GM19463 (cell line): Measurements from ENCODE around the gene SHC1.

Source experiments
- ATAC-seq: cut with Tn5 transposase; IDR thresholded peaks from one replicate; pipeline ENCODE4 v1.9.1; 2021; ENCODE audit warnings: mild to moderate bottlenecking, moderate library complexity; ENCODE audit not compliant: unreplicated experiment

SHC1 gene

DNA sequence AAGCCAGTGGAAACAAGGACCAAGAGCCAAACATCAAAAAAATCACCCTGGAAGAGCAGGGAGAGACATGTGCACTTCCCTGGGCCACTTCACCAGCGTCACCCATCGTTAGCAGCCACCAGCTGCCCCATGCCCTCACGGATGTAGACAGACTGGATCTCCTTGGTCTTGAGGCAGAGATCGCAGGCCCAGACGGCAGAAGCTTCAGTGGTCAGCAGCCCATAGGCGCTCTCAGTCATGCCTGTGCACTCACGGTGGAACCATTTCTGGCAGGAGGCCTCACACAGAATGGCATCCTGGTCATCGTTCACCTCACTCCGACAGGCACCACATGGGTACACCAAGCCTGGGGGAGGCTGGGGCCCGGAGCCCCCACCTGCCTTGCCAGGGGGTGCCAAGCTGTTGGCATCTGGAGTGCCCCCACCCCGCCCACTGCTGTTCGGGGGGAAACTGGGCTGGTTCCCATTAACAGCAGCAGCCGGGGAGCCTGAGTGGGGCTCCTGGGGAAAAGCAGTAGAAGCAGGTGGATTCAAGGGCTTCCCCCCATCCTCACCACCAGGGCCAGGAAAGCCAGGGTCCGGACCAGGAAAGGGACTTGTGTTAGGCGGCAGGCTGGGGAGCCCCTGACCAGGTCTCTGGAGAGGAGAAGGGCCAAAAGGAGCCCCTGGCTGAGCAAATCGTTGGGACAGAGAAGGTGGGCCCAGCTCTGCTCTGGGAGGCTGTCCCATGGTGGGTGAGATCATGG, 11.7 kb downstream of the SHC1 start:
- ATAC-seq, result no peak

DNA sequence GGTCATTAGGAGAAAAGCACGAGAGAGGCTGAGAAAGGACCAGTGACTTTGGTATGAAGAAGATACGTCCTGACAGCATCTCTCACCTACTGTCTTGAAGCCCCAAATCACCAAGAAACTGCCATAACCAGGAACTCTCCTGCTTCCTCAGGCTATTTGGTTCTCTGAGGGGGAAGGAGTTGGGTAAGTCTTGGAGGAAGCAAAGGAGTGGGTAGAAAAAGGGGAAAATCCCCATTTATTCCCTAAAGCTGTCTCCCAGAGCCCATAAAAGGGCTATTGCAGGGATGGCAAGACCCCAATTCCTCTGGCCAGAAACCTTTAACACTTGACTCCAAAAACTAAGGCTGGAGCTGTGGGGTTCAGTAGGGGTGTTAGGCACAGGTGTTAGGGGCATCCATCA, 12.5 kb downstream of the SHC1 start:
- no peak for ATAC-seq

DNA sequence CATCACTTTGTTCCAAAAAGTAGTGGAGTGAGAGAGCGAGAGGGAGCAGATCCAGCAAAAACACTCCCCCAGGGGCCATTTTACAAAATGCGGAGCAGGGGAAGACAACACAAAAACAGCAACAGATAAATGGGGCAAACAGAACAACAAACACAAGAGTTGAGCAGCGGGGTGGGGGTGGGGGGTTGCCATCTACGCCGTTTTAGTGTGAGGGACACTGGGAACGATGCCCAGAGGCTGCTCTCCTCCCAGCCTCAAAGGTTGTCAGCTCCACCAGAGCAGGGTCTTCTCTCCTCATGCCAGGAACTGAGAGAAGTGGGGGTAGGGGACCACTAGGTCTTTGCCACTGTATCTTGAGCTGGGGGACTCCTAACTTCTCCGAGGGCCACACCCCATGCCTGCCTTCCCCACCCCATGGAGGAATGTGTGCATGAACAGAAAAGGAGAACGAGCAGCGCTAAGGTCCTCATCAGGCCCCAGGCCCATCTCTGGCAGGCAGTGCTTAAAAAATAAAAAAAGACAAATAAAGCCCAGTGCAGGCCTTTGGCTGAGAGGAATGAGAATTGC, 13.4 kb downstream of the SHC1 start:
- no peak for ATAC-seq

DNA sequence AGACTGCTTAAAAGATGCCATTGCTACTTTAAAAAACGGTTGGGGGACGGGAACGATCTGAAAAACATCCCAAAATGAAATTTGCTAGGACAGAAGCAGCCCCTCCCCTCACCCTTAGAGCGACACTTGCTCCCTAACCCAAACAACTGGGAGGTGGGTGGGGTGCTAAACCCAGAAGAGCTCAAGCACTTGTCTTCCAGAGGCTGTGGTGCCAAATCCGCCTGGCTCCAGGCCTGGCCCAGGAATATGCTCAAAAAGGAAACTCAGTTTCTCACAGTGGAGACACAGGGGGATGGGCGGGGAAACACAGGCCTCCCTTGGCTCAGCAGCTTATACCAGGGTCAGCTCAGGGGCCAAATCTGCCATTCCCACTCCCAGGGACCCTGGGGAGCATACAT, 14.0 kb downstream of the SHC1 start:
- ATAC-seq, result no peak

DNA sequence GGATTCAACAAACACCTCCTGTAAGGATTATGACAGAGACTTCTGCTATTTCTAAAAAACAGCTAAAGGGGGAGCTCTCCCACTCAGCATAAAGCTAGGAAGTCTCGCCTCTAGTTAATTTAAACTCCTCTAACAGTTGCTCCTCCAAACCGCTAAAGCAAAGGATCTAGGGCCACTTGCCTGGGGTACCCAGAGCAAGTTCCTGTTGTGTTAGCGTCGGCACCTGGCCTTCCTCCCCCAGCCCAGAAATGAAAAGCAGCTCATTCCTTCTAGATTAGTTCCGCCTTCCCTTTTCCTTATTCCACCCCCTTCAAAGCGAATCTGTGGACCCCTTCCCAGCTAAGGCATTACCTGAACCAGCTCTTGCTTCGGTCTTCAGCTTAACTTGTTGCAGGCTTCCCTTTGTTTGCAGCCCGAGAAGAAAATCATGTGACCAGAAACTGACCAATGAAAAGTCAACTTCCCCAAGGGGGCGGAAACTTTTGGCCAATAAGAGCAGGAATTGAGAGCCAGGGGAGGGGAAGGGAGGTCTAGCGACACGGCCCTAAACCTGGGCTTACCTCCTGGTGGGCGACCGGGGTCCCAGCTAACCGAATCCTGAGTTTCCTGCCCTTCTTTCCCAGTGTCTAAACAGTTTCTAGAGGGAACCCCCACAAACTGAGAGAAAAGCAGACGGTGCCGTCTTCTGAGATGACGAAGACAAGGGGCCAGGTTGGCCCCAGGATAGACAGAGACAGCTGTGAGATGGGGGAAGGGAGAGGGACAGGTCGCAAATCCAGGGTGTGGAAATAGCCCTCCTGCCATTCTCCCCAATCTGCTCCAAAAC, 14.6 kb downstream of the SHC1 start, which contains the start of gene PBXIP1:
Gene PBXIP1 (minus strand): TSS at position 382 of the 826 bp plus-strand sequence. CDS start 2,378 bp downstream, outside the sequence.
- peak; percentile 64 for ATAC-seq

- ATAC-seq, result peak; percentile 75
These were observed 15.4 kb downstream of the SHC1 start for GRCh38 chr1:154955039-154955717.

DNA sequence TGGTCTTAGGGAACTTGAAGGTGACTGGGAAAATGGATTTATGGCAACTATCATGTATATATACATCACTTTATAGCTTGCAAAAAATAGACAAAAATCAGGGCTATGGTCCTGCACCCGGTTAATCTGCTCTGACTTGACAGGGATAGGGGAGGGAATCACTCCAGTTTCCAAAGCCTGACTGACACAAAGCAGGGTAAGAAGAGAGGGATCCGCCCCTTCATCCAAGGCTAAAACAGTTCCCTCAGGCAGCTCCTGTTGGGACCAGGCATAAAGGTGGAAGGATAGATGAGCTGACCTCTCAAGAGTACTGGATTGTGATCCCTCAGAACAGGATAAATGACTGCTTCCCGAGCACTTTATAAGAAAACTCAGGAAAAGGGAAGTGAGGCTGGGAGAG, 16.0 kb downstream of the SHC1 start:
- ATAC-seq, result no peak

GRCh38 chr1:154953611-154954038, 16.9 kb downstream of the SHC1 start:
- ATAC-seq, result no peak

DNA sequence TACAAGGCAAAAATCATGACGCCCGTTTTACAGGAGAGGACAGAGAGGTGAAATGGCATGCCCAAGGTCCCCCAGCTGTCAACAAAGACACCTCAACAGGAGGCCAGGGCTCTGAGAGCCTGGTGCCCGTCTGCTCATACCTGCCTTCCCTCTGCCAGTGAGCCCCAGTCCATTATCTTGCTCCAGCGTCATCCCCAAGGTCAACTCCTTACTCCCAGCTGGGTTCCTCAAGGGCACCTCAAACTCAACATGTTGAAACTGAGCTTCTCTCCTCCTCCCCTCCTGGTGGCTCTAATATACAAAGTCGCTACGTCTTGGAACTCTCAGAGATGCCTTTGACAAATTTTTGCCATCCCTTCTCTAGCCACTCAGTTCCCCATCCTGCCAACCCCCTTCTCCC, 17.9 kb downstream of the SHC1 start:
- no peak for ATAC-seq

DNA sequence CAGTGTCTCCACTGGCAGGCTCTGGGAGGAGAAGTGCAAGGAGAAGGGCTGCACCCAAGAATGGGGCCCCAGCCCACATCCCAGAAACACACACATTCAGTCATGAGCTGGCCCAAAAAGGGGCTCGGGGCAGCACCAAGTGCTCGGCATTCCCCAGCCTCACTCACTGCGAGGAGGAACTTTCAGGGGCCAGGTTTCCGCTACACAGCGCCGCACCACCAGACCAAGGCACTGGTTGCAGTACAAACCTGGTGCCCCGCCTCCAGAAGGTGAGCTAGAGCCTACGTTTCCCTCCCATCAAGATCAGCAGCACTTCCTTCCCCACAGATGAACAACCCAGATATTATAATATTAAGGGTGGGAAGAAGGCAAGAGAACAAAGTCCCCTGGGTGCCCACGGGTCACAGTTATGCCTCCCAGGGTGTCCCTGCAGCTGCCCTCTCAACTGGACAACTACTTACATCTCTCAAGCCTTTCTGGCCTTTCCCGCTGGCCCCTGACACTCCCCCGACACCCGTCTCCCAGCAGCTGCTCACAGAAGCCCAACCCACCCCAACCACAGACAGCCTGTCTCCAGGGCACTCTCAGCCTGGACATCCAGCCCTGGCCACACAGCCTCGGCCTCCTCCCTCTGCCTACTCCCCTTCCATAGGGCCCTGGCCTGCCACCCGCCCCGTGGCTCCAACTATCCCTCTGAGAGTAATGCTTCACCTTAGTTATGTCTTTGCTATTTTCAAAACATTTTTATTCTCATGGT, 18.5 kb downstream of the SHC1 start:
- no peak for ATAC-seq

DNA sequence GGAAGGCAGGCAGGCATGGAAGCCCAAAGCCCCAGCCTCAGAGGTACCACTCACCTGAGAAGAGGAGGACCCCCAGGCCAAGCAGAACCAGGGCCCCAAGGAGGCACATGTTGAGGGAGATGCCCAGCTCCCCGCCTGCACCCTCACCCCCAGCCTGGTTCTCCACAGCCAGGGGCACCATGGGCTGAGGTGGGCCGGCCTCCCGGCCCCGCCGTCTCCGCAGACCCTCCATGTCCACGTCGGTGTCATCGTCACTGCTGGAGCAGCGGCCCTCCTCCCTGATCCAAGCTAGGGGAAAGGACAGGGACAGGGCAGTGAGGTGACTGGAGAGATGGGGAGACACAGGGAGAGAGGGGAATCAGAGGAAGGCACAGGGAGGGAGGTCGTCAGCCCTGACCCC, 22.5 kb downstream of the SHC1 start:
- ATAC-seq, result no peak

- no peak for ATAC-seq
These were observed 24.3 kb downstream of the SHC1 start for GRCh38 chr1:154945962-154946850.

DNA sequence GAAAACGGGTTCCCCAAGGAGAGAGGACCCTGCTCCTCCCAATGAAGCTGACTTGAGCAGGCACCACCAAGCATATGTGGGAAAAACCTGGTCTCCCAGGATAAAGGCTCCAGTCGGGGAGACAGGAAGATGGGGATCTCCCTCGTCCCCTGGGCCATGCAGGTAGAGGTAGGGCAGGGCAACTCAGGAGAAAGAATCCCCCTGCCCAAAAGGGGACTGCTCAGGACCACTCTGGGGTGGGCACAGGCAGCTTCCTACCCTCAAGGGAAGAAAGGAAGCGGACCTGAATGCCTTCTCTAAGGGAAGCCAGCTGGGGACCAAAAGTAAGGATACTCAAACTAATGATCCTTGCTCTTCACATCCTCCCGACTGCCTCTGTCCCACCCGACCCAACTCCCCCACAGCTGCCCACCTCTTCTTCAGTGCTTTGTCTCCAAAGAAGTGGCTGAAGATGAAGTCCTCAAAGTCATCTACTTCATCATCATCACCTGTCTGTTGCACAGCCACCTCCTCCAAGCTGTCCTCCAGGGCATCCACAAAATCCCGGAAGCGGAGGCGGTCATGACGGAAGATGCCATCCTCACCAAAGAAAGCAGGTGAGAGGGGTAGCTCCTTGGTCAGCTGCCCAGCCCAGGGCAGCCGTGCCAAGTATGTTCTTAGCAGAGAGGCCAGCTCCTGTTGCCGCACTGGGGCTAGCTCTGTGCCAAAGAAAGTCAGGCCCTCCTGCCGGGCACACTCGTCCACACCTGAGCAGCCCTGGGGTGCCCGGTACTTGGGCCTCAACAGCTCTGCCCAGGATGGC, 25.2 kb downstream of the SHC1 start:
- no peak for ATAC-seq

- no peak for ATAC-seq
These were observed 26.0 kb downstream of the SHC1 start for GRCh38 chr1:154944401-154945159.

- ATAC-seq, result no peak
These were observed 26.7 kb downstream of the SHC1 start for GRCh38 chr1:154943649-154944400.

DNA sequence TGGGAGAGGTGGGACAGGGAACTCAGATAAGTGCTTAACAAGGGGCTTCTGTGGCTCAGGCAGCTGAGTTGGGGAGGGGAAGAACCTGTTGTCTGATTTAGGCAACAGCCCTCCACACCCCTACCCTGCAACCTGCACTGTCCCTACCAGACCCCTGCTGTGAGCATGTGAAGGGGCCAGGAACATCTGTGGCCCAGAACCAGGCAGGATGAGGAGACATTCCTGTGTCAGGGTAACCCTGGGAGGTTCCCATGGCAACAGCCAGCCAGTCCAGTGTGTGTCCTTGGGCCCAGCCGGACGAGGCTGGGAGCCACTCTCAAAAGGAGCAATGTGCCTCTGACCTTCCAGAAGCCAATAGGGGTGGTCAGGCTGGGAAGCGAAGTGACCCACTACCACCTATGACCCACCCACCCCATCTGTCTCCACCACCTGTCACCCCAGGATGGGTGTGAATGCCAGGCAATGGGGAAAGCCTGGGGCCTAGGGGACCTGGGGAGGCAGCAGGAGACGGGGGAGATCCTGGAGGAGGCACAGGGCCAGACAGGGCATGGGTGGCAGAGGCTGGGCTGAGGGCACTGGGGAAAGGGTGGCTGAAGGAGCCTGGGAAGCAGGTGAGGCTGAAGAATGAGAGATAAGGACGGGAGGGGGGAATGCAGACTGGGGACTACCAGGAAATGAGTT, 29.1 kb downstream of the SHC1 start:
- ATAC-seq, result no peak
